HepG2 (cell line): Measurements from ENCODE around the gene UBASH3A.

Experiments
- CCAR2 ChIP-seq: fragments of 200-400 bp; formaldehyde crosslinking; optimal IDR thresholded peaks from 2 replicates; pipeline ENCODE3; 2018; ENCODE audit warnings: low read depth, mild to moderate bottlenecking, low read length, moderate library complexity
- CEBPB ChIP-seq: IDR thresholded peaks from 2 replicates; pipeline ENCODE4 v1.6.1; 2011; ENCODE audit warnings: low read depth, low read length, improper control_type of control experiment, borderline replicate concordance
- CTCF ChIP-seq: sonication (generic); formaldehyde crosslinking; IDR thresholded peaks from 2 replicates; pipeline ENCODE4 v1.5.0; 2020; ENCODE audit warnings: mild to moderate bottlenecking, missing genetic modification reagents, moderate library complexity
- EZH2 ChIP-seq: conservative IDR thresholded peaks from 2 replicates; pipeline ENCODE4 v1.6.1; 2012; ENCODE audit warnings: mild to moderate bottlenecking, low read depth, low read length, moderate library complexity
- FIP1L1 ChIP-seq: fragments of 200-400 bp; formaldehyde crosslinking; IDR thresholded peaks from 2 replicates; pipeline ENCODE4 v1.6.1; 2018; ENCODE audit warnings: low read depth, mild to moderate bottlenecking, low read length, moderate library complexity, borderline replicate concordance; ENCODE audit not compliant: insufficient read depth
- KIAA2018 ChIP-seq: sonication (generic); formaldehyde crosslinking; IDR thresholded peaks from 2 replicates; pipeline ENCODE4 v1.5.0; 2020; ENCODE audit warnings: mild to moderate bottlenecking, missing genetic modification reagents, borderline replicate concordance
- MAFF ChIP-seq: IDR thresholded peaks from 2 replicates; pipeline ENCODE4 v1.6.1; 2011; ENCODE audit warnings: low read depth, low read length, improper control_type of control experiment
- RFXAP ChIP-seq: sonication (generic); formaldehyde crosslinking; IDR thresholded peaks from 2 replicates; pipeline ENCODE4 v1.4.0; 2020; ENCODE audit warnings: missing genetic modification reagents, borderline replicate concordance
- ZBTB8A ChIP-seq: sonication (generic); formaldehyde crosslinking; IDR thresholded peaks from 2 replicates; pipeline ENCODE4 v1.4.0; 2020; ENCODE audit warnings: mild to moderate bottlenecking, low read depth, missing genetic modification reagents, borderline replicate concordance
- ZFP36 ChIP-seq: fragments of 150-350 bp; IDR thresholded peaks from 2 replicates; pipeline ENCODE4 v1.6.1; 2018; ENCODE audit warnings: borderline replicate concordance, low read length, low read depth; ENCODE audit not compliant: partially characterized antibody
- ZKSCAN8 ChIP-seq: IDR thresholded peaks from 2 replicates; pipeline ENCODE4 v1.6.1; 2016; ENCODE audit warnings: borderline replicate concordance, missing genetic modification reagents, missing compliant biosample characterization
- ZNF205 ChIP-seq: IDR thresholded peaks from 2 replicates; pipeline ENCODE4 v1.6.1; 2018; ENCODE audit warnings: missing biosample characterization, missing genetic modification reagents
- ZNF337 ChIP-seq: sonication (generic); formaldehyde crosslinking; IDR thresholded peaks from 2 replicates; pipeline ENCODE4 v1.5.1; 2020; ENCODE audit warnings: missing genetic modification reagents, low read depth, mild to moderate bottlenecking, borderline replicate concordance
- ZNF678 ChIP-seq: sonication (generic); formaldehyde crosslinking; IDR thresholded peaks from 2 replicates; pipeline ENCODE4 v1.4.0; 2020; ENCODE audit warnings: mild to moderate bottlenecking, missing genetic modification reagents

GRCh38 chr21:42414066-42414465 is 10.4 kb downstream of the UBASH3A start:
- TF ChIP-seq MAFF (no peak), RFXAP (CRISPR knock-in tag) (no peak), ZFP36 (no peak), ZBTB8A (CRISPR knock-in tag) (no peak), CCAR2 (no peak), ZNF337 (CRISPR knock-in tag) (no peak), ZNF205 (CRISPR knock-in tag) (no peak), FIP1L1 (no peak), ZKSCAN8 (no peak), CTCF (CRISPR knock-in tag) (no peak), EZH2 (no peak), ZNF678 (CRISPR knock-in tag) (no peak), CEBPB (no peak), KIAA2018 (CRISPR knock-in tag) (no peak)
